Thyroid gland (tissue), 4 donors: Measurements from ENCODE around the gene SERPINA3.

Experiments used
- POLR2A ChIP-seq, 2 donors: fragments of 450-650 bp; IDR thresholded peaks; one replicate each; pipeline ENCODE4 v1.6.1; 2017; ENCODE audit warnings: antibody characterized with exemption in 2 of 2, mild to moderate bottlenecking in 2 of 2, moderate library complexity in 1 of 2
- TF ChIP-seq, protein P1 (sequence below), 6 experiments: fragments of 200-600 bp in 3 of 6; fragments of 450-650 bp in 3 of 6; sonication (generic) in 3 of 6; IDR thresholded peaks; one replicate each; pipeline ENCODE4 v1.5.1; 2016 to 2019; ENCODE audit warnings: antibody characterized with exemption in 6 of 6, mild to moderate bottlenecking in 2 of 6, inconsistent platforms in 1 of 6, moderate library complexity in 1 of 6

GRCh38 chr14:94656043-94656442 lies 43.9 kb downstream of the SERPINA3 start:
- TF ChIP-seq, protein P1, sequence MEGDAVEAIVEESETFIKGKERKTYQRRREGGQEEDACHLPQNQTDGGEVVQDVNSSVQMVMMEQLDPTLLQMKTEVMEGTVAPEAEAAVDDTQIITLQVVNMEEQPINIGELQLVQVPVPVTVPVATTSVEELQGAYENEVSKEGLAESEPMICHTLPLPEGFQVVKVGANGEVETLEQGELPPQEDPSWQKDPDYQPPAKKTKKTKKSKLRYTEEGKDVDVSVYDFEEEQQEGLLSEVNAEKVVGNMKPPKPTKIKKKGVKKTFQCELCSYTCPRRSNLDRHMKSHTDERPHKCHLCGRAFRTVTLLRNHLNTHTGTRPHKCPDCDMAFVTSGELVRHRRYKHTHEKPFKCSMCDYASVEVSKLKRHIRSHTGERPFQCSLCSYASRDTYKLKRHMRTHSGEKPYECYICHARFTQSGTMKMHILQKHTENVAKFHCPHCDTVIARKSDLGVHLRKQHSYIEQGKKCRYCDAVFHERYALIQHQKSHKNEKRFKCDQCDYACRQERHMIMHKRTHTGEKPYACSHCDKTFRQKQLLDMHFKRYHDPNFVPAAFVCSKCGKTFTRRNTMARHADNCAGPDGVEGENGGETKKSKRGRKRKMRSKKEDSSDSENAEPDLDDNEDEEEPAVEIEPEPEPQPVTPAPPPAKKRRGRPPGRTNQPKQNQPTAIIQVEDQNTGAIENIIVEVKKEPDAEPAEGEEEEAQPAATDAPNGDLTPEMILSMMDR (IDR thresholded peaks at IDR 0.05) = no peak
- no peak for TF ChIP-seq POLR2A (IDR thresholded peaks at IDR 0.05)
